Activated effector memory CD4-positive, alpha-beta T cell treated with anti-CD3 and anti-CD28 coated beads, Interleukin-2, amount 50 U/mL, for 16 hours (primary cell): Measurements from ENCODE around the gene FHL1.

Source experiments
- DNase-seq: peaks from one replicate; pipeline ENCODE4 v3.0.0-alpha.2; 2020

FHL1 gene

DNA sequence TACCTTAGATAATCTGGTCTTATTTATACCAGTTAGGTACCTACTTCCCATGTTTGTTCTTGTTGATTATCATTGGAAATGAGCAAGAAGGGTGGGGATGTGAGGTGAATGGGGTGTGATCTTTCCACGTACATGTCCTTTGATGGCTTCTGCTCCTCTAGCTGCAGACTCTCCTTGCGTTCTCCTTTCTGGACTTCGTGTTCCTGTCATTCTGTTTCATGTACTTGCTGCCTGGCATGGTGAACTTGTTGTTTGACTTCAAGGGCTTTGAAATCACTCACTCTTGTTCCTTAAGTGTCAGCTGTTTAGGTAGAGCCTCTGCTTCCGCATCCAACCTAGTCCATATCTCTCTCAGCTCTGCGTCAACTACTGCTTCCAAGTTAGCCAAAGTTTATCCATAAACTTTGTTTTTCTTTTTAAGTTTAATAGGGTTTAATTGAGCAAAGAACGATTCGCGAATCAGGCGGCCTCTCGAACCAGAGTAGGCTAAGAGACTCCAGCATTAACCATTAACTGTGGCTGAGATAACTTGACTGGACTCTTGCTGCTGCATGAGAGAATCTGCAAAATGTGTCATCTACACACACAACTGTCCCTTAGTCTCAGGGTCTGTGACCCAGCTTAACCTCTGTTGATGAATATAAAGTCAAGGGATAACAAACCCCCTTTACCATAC is 42.8 kb downstream of the FHL1 start:
- DNase-seq = no peak

DNA sequence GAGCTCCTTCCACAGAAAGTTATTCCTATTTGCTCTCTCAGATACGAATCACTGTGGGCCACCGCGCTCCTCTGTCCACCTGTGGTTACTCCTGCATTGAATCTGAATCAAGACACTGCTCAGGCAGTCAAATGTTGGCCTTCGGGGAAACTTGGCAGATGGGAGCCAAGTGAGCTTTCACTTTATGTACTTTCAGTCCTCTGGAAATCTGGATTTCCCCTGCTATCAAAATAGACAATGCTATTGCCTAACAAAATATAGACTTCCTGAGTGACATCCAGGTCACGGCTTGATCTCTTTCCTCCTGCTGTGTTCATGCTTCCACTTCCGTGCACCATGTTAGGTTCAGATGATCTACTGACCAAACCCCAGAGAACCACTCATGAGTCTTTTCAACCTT is 43.8 kb downstream of the FHL1 start:
- DNase-seq = no peak

DNA sequence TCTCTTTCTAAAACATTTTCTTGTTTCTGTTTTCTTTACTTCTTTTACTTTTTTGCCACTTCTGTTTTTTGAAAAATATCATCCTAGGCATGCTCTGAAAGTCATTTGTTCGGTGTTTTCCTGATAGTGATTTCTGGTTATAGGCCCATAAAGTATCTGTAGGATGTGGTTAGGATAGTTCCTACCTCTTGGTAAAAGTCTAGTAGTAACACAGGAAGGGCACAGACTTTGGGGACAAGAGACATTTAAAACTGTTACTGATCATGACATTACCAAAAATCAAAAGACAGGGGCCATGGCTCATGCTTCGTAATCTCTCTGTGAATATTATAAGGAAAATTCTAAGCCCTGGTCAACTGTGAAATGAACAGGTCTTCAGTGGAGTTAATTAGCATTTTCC is 44.8 kb downstream of the FHL1 start:
- DNase-seq = no peak

DNA sequence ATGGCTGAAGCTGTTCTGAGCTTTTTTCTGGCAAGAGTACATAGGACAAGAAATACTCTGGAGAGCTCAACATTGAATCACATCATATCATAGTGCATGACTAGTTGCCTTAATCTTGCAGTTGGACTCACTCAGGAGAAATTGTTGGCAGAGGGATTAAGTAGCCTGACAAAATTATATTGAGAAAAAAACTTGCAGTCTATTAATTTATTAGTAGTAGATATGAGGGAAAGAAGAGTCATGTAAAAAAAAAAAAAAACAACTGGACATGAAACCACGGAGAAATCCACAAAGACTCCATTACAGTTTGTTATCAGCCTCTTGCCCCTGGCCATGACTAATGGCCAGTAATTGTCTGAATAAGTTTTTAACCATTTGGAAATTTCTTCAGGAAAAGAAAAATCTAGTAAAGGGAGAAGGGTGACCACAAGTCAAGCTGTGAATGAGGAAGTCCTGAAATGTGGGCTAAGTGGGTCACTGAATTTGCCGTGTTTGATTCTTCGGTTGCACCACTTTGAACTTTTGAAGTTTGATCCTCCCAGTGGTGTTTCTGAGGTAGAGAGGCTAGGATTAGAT is 45.6 kb downstream of the FHL1 start:
- DNase-seq = no peak

DNA sequence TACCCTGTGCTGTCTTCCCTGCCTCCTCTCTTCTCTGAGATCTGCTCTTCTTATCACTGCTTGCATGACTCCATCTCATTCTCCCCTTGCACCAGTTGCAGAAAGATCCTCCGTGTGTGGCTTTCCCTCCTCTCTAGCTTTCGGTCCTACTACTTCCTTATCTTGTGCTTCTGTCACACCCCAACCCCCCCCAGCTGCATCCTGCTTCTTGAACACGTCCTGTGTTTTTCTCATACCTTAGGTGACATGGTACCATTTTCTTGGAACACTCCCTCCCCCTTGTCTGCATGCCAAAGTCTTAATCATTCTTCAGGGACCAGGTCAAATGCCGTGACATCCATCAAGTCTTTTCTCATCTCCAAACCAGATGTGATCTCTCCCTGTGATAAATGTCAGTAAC is 46.4 kb downstream of the FHL1 start:
- DNase-seq = no peak

DNA sequence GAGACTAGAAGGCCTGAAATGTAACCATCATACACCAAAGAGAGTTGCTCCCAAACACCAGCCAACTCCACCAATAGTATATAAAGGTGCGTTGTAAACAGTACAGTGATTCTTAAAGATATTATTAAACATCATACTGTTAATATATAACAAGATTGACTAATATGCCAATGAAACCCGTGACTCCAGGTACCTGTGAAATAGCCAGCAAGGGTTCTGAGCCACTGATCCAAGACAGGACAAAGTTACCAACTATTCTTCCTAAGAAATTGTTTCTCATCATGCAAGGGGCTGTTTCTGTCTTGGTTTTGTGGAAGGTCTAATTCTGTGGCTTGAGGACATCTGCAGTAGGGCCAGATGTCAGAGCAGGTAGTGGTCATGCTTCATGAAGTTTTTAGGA is 47.2 kb downstream of the FHL1 start:
- DNase-seq = no peak

DNA sequence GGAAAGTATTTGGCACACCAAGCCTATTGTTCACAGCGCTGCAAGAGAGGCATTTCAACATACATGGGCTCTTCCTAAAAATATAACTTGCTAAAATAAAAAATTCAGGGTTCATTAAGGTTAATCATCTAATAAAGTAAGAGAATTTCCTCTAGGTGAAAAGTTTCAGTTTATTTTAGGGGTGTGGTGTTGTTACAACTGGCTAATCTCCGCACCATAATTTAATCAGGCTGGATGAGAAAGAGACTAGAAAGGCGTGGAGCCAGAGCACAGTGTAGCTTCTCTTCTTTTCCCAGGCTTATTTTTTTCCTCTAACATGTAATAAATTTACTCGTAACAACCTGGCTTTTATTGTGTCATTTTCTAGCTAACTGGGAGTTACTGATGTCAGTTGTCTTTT is 47.9 kb downstream of the FHL1 start:
- DNase-seq = no peak

DNA sequence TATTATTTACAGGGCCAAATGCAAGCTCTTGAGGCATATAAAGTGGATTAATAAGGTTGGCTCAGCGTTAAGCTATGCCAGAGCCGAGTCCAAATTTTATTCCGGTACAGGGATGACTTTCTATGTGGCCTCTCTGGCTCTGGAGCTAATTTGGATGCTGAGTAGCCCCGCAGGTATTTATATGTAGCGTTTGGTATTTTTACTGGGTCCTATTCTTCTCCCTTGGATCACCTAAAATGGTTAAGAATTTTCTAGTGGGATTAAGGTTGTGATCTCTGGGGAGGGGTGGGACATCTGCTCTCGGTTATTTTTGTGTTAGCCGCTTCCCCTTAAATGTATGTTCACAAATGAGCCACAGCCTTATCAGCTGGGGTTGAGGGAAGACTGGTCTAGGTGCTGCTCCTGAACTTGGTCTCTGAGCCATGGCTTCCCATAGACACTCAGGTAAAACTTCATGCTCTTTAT is 49.4 kb downstream of the FHL1 start:
- no peak for DNase-seq

DNA sequence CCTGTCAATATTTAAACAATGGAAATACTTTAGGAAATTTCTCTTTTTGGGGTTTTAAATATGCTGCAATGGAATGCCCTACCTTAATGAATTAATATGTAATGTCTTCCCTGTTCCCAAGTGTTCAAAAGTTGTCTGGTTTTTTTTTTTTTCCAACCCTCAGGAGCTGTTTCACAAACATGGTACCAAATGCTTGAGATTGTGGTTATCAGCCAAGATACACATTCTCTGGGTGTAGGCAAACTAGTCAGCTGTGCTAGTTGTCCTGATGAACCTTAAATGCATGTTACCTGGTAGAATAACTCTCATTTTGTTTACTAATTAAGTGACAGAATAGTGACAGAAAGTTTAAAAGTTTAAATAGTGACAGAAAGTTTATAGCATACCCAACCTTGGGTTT is 50.7 kb downstream of the FHL1 start:
- DNase-seq = no peak

DNA sequence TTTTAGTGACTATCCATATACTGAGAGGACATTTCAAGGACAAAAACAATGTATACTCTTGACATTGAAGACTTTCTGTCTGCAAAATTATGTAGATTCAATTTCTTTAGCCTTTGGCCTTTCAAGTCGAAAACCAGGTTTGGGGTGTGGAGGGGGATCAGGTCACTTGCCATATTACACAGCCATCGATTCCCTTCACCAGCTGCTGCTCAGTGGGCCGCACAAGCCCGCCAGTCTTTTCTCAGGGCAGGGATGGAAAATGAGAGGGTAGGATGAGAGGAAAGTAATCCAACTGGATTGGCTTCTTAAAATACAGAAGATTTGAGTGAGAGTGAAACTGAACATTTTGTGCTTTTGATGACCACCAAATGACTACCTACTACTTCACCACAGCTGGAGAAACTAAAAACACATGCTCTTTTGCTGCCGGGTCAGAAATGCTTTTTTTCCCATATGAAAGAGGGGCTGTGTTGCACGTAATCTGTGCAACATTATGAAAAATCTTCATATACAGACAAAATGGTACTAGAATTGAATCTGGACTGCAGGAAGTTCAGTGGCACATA is 51.4 kb downstream of the FHL1 start:
- no peak for DNase-seq

DNA sequence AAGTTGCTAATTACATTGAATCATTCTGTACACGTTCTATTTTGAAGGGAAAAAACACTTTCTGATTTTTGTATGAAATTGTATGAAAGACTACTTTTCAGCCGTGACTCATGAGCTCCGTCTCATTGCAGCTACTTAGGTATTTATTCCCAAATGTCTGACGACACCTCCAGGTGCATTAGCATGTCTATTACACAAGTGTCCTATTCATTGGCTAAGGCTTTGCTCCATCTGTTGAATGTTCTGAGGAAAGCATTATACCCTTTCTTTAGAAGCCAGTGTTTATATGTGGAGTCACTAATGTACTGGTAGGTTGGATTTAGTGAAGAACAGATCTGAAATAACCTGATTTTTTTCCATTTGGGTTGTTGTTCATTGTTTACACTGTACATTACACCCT is 52.0 kb downstream of the FHL1 start:
- DNase-seq = no peak

DNA sequence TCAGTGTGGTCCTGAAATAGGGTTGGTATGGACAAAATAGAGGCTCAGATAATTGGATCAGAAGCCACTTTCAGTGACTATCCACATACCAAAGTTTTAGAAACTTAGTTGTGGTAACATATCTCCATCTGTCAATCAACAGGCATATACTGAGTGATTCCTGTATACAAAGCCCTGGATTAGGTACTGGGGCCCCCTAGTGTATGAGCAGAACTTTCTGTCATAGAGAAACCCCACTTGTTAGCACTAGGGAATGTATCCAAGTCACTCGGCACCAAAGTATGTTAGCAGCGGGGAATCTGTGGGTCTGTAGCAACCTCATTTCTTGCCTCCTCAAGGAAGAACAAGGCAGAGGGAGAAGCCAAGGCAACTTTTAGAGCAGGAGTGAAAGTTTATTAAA is 53.1 kb downstream of the FHL1 start:
- DNase-seq = no peak

DNA sequence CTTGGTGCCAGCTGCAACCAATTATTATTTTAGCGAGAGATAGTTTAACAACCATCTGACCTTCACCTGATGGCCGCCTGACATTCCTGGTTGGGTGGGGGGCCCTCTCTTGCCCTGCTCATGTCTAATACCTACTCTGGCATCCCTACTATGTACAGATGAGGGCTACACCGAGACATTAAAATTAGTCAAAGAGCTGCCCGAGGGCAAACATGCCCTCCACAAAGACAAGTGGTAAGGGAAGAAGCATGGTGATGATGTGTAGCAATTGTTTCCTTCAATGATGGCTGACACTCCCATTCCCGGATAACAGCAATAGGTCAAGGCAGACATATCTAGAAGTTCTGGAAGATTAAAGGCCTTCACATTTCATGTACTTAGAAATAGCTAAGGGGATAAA is 54.3 kb downstream of the FHL1 start:
- DNase-seq = no peak

DNA sequence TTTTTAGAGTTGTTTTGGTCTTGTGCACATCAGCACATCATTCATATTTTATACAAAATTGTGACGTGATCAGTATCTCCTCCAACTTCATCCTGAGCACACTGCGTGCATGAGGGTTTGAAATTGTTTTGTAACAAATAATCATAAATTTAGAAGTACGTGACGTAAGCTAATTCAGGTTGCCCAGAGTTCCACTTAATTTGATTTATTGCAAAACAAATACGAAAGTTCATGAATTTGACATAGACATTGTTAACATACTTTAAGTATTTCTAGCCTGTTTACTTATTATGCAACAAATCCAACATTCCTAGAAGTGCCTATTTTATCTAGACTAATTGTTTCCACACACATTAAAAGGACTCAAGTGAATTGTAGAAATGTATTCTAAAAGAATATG is 55.6 kb downstream of the FHL1 start:
- no peak for DNase-seq

DNA sequence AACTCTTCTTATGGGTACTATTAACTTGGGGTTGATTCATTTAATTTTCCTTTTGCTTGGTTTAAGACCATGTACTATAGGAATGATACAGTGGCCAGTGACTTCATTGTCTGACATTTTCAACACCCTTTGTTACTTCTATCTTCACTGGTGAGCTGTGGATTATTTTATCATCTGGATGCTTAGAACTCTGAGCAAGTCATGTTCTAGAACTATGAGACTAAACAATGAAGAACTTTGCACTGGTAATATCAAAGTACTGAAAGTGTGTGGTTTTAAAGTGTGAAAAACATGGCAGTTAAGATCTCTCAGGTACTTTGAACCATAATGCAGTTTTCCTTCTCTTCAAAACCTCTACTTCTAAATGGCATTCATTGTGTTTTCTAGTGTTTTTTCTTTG is 56.1 kb downstream of the FHL1 start:
- no peak for DNase-seq

DNA sequence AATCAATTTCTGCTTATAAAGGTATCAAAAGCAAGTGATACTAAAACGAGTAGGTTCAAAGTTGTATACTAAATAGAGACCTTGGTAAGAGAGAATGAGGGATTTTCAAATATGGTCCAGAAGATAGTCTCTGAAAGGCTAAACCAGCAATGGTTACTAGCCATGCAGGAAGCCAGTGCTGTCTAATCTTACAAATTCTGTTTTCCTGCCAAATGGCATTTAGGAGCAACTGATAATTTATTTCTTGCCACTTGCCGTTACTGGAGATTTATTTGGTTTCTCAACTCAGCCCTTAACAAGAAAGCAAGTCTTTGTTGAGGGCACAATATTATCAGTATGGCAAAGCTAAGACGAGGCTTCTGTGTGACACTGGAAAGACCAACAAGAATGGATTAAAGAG is 56.6 kb downstream of the FHL1 start:
- no peak for DNase-seq

DNA sequence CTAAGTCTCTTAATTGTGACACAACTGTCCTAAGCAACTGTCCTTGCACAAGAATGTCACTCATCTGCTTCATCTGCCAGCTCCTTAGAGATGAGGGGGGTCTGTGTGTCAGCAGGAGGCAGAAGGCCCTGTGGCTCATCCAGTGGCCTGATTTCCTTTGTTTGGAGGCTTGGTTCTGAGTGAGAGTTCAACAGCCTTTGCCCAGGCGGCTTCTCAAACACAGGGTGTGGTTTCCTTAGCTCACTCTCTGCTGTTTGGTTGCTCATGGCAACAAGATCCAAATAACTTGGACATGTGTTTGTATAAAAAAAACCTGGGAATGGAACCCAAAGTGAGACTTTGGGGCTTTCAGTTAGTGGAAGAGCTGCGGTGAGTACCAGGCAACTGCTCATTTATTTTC is 57.2 kb downstream of the FHL1 start:
- peak; percentile 59 for DNase-seq

DNA sequence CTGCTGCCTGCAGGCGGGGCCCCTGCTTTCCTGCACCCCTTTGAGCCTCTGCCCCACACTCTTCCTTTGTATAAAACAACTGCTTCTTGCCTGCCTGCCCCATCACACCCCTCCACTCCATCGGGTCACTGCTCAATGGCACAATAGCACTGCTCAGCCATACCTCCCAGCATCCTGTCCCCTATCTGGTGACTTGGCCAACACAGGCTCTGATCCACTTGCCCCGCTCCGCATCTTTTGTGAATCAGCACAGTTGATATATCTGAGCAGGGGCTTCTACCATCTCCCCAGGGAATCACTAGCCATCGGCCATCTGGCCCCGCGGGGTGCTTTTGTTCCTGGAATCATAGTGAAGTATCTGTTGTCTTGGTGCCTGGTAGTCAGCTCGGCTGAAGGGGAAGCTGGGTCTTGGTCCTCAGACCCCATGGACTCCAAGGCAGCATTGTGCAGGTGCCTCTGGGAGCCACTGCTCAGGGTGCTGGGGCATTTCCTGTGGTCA is 58.6 kb downstream of the FHL1 start:
- no peak for DNase-seq

DNA sequence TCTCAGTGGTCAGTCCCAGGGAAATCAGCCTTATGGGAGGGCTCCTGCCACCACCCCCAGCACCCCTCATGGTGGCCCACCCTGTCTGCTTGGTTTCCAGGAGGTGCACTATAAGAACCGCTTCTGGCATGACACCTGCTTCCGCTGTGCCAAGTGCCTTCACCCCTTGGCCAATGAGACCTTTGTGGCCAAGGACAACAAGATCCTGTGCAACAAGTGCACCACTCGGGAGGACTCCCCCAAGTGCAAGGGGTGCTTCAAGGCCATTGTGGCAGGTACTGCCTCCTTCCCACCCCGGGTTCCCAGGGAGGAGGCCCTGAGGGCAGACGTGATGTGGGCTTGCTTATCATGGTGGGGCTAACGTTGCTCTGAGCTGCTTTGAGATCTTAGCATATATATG is 59.6 kb downstream of the FHL1 start:
- no peak for DNase-seq

DNA sequence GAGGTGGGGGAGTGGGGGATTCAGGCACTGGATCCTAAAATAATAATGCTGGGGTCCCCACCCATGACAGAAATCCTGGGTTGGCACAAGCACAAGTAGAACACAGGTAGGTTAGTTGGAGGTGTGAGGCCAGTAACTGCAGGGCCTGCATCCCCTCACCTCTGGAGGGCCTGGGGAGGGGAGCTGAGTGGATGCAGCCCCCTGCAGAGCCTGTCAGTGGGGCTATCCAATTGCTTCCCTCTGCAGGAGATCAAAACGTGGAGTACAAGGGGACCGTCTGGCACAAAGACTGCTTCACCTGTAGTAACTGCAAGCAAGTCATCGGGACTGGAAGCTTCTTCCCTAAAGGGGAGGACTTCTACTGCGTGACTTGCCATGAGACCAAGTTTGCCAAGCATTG is 60.2 kb downstream of the FHL1 start:
- DNase-seq = no peak

DNA sequence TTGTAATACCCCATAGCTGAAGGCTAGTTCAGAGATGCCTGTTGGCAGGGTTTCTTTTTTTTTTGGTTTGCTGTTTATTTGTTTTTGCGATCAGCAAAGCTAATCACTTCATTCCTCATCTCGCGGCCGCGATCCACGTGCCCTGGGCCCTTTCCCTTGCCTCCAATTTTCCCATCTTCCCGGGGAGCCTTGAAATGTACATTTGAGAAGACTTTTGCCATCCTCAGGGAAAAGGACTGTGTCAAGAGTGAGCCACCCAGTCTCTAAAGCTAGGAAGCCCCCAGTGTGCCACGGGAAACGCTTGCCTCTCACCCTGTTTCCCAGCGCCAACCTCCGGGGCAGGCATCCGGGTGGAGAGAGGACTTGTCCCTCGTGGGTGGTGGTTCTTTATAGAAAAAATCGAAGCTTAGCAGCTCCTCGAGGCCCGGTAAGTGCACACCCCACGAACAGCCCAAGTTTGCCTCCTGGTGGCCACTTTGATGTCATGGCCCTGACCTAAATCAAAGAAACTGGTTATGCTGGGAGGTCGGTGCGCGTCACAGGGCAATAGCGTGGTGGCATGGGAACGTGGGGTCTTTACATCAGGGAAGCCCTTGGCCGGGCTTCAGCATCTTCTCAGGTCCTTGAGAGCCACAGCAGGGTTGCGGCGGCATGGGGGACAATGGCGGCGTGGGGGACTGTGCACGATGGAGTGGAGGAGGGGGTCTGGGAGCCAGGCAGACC is 61.8 kb downstream of the FHL1 start:
- DNase-seq = peak; percentile 66

DNA sequence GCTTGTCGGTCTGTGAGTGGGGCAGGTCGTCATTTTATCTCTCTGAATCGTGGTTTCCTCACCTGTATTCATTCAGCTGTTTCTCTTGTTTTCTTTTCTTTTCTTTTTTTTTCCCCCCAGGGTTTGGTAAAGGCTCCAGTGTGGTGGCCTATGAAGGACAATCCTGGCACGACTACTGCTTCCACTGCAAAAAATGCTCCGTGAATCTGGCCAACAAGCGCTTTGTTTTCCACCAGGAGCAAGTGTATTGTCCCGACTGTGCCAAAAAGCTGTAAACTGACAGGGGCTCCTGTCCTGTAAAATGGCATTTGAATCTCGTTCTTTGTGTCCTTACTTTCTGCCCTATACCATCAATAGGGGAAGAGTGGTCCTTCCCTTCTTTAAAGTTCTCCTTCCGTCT is 62.4 kb downstream of the FHL1 start:
- DNase-seq = no peak

DNA sequence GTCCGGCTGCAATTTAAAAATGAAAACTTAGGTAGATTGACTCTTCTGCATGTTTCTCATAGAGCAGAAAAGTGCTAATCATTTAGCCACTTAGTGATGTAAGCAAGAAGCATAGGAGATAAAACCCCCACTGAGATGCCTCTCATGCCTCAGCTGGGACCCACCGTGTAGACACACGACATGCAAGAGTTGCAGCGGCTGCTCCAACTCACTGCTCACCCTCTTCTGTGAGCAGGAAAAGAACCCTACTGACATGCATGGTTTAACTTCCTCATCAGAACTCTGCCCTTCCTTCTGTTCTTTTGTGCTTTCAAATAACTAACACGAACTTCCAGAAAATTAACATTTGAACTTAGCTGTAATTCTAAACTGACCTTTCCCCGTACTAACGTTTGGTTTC is 62.9 kb downstream of the FHL1 start:
- DNase-seq = no peak

DNA sequence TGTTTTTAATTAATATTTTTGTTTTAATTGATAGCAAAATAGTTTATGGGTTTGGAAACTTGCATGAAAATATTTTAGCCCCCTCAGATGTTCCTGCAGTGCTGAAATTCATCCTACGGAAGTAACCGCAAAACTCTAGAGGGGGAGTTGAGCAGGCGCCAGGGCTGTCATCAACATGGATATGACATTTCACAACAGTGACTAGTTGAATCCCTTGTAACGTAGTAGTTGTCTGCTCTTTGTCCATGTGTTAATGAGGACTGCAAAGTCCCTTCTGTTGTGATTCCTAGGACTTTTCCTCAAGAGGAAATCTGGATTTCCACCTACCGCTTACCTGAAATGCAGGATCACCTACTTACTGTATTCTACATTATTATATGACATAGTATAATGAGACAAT is 63.5 kb downstream of the FHL1 start:
- no peak for DNase-seq
